HepG2 (cell line): ENCODE measurements around the gene ESPNL. TPM values are rescaled to one million over a fixed set of nuclear protein-coding genes. Genes with fewer than 3 reads are reported as not detected.

ENCODE experiments used
- CENPX ChIP-seq: sonication (generic); formaldehyde crosslinking; IDR thresholded peaks from 2 replicates; pipeline ENCODE4 v1.9.0; 2021; ENCODE audit warnings: mild to moderate bottlenecking, missing genetic modification reagents, moderate library complexity
- GABPA ChIP-seq, 2 experiments: IDR thresholded peaks; 2 replicates each; pipeline ENCODE4 v1.6.1; 2011 to 2016; ENCODE audit warnings: low read depth in 2 of 2, low read length in 1 of 2, missing biosample characterization in 1 of 2, missing genetic modification characterization in 1 of 2
- HOMEZ ChIP-seq: IDR thresholded peaks from 2 replicates; pipeline ENCODE4 v1.6.1; 2016; ENCODE audit warnings: low read depth
- MAFF ChIP-seq: IDR thresholded peaks from 2 replicates; pipeline ENCODE4 v1.6.1; 2011; ENCODE audit warnings: low read depth, low read length, improper control_type of control experiment
- NAIF1 ChIP-seq: sonication (generic); formaldehyde crosslinking; IDR thresholded peaks from 2 replicates; pipeline ENCODE4 v1.5.0; 2020; ENCODE audit warnings: mild to moderate bottlenecking, missing genetic modification reagents, borderline replicate concordance
- PHF5A ChIP-seq: IDR thresholded peaks from one replicate; pipeline ENCODE4 v1.6.1; 2018; ENCODE audit warnings: low read depth, missing genetic modification reagents; ENCODE audit not compliant: unreplicated experiment
- RBM22 ChIP-seq: fragments of 200-400 bp; formaldehyde crosslinking; optimal IDR thresholded peaks from 2 replicates; pipeline ENCODE3; 2017; ENCODE audit warnings: mild to moderate bottlenecking, low read length, moderate library complexity
- RCOR2 ChIP-seq: IDR thresholded peaks from 2 replicates; pipeline ENCODE4 v1.6.1; 2016; ENCODE audit warnings: missing biosample characterization, missing genetic modification reagents
- SIX4 ChIP-seq: sonication (generic); formaldehyde crosslinking; IDR thresholded peaks from 2 replicates; pipeline ENCODE4 v1.4.0; 2020; ENCODE audit warnings: missing genetic modification reagents
- STAG1 ChIP-seq: sonication (generic); formaldehyde crosslinking; IDR thresholded peaks from 2 replicates; pipeline ENCODE4 v1.4.0; 2020; ENCODE audit warnings: missing genetic modification reagents
- TEAD2 ChIP-seq: sonication (generic); formaldehyde crosslinking; IDR thresholded peaks from 2 replicates; pipeline ENCODE4 v1.9.0; 2021; ENCODE audit warnings: missing genetic modification reagents
- ZIK1 ChIP-seq: sonication (generic); formaldehyde crosslinking; IDR thresholded peaks from 2 replicates; pipeline ENCODE4 v1.5.0; 2020; ENCODE audit warnings: mild to moderate bottlenecking, low read depth, missing genetic modification reagents, borderline replicate concordance
- ZNF329 ChIP-seq: sonication (generic); formaldehyde crosslinking; IDR thresholded peaks from 2 replicates; pipeline ENCODE4 v1.9.0; 2021; ENCODE audit warnings: low read depth, mild to moderate bottlenecking, missing genetic modification reagents
- ZNF800 ChIP-seq: sonication (generic); formaldehyde crosslinking; IDR thresholded peaks from 2 replicates; pipeline ENCODE4 v1.4.0; 2020; ENCODE audit warnings: missing genetic modification reagents
- ZNF878 ChIP-seq: sonication (generic); formaldehyde crosslinking; IDR thresholded peaks from 2 replicates; pipeline ENCODE4 v1.8.1; 2023; ENCODE audit warnings: mild to moderate bottlenecking, missing genetic modification reagents, moderate library complexity
- ZSCAN22 ChIP-seq: sonication (generic); formaldehyde crosslinking; IDR thresholded peaks from 2 replicates; pipeline ENCODE4 v1.4.0; 2020; ENCODE audit warnings: mild to moderate bottlenecking, missing genetic modification reagents
- polyA plus RNA-seq, 8 experiments: library from polyadenylated mRNA; depleted of rRNA in 3 of 8; stranded (reverse) in 7 of 8; unstranded in 1 of 8; fragments of >200 nt; fragmentation: Illumina TruSeq in 4 of 8; extraction: Trizol in 4 of 8; gene quantifications; 2 replicates each; pipeline versions ENCODE4 v1.2.1 to v1.2.3, GENCODE V29; 2011 to 2016; ENCODE audit warnings: low read depth in 4 of 8, missing spikeins in 1 of 8, mixed read lengths in 1 of 8; ENCODE audit not compliant: insufficient read depth in 1 of 8
- total RNA-seq, 5 experiments: library from RNA; depleted of rRNA; stranded (reverse); fragments of >200 nt; fragmentation: Illumina TruSeq; extraction: Trizol; gene quantifications; 2 replicates each; pipeline ENCODE4 v1.2.3, GENCODE V29; 2016; ENCODE audit warnings: low read depth in 1 of 5
- TF ChIP-seq, protein P1 (sequence below): sonication (generic); formaldehyde crosslinking; IDR thresholded peaks from 2 replicates; pipeline ENCODE4 v1.9.0; 2021; ENCODE audit warnings: missing genetic modification reagents, mild to moderate bottlenecking, borderline replicate concordance
- TF ChIP-seq, protein P2 (sequence below): sonication (generic); formaldehyde crosslinking; conservative IDR thresholded peaks from 2 replicates; pipeline ENCODE4 v1.4.0; 2020; ENCODE audit warnings: missing genetic modification reagents
- TF ChIP-seq, protein P3 (sequence below): sonication (generic); formaldehyde crosslinking; IDR thresholded peaks from 2 replicates; pipeline ENCODE4 v1.9.0; 2022; ENCODE audit warnings: missing genetic modification reagents, mild to moderate bottlenecking, borderline replicate concordance
- TF ChIP-seq, protein P4 (sequence below): conservative IDR thresholded peaks from 2 replicates; pipeline ENCODE4 v1.6.1; 2018; ENCODE audit warnings: missing genetic modification reagents

ESPNL gene
- total and polyA plus RNA-seq, 2 of the 13 experiments (the other 11 are each of a cell fraction or from before 2014, with no cell fraction given): 0.45 to 0.80 TPM

DNA sequence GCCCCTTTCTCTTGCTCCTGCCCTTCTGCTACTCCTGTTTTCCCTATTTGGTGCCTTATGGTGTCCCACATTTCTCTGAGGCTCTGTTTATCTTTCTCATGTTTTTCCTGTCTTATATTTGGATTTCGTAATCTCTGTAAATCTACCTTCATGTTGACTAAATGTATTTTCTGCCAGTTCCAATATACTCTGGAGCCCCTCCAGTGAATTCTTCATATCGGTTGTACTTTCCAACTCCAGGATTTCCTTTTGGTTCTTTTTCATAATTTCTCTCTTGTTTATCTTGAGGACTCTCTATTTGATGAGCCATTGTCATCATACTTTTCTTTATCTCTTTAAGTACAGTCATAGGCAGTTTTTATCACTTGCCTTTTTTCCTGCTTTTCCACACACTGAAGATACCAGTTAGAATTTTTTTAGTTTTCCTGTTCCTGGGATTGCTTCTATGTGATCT lies 20.2 kb upstream of the ESPNL start (continued):
- peak; percentile 98 for TF ChIP-seq HOMEZ
- no peak for TF ChIP-seq CENPX (CRISPR knock-in tag)
- TF ChIP-seq ZNF878 (CRISPR knock-in tag): peak; percentile 87; the same call in 1 of the 2 replicates
- TF ChIP-seq ZNF329 (CRISPR knock-in tag): no peak
- TF ChIP-seq, protein P1, sequence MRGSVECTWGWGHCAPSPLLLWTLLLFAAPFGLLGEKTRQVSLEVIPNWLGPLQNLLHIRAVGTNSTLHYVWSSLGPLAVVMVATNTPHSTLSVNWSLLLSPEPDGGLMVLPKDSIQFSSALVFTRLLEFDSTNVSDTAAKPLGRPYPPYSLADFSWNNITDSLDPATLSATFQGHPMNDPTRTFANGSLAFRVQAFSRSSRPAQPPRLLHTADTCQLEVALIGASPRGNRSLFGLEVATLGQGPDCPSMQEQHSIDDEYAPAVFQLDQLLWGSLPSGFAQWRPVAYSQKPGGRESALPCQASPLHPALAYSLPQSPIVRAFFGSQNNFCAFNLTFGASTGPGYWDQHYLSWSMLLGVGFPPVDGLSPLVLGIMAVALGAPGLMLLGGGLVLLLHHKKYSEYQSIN (CRISPR knock-in tag): no peak
- peak; percentile 97 for TF ChIP-seq RCOR2
- TF ChIP-seq PHF5A (CRISPR knock-in tag): peak; percentile 90
- TF ChIP-seq GABPA (IDR thresholded peaks at IDR 0.05; ENCODE audit: low read depth, low read length): no peak
- peak; percentile 72 for TF ChIP-seq GABPA (CRISPR knock-in tag; IDR thresholded peaks at IDR 0.05; ENCODE audit: low read depth)
- no peak for TF ChIP-seq TEAD2 (CRISPR knock-in tag)
- peak; percentile 21; the same call in 1 of the 2 replicates for TF ChIP-seq STAG1
- peak; percentile 86; the same call in 1 of the 2 replicates for TF ChIP-seq ZNF800 (CRISPR knock-in tag)
- no peak for TF ChIP-seq NAIF1 (CRISPR knock-in tag)
- TF ChIP-seq, protein P2, sequence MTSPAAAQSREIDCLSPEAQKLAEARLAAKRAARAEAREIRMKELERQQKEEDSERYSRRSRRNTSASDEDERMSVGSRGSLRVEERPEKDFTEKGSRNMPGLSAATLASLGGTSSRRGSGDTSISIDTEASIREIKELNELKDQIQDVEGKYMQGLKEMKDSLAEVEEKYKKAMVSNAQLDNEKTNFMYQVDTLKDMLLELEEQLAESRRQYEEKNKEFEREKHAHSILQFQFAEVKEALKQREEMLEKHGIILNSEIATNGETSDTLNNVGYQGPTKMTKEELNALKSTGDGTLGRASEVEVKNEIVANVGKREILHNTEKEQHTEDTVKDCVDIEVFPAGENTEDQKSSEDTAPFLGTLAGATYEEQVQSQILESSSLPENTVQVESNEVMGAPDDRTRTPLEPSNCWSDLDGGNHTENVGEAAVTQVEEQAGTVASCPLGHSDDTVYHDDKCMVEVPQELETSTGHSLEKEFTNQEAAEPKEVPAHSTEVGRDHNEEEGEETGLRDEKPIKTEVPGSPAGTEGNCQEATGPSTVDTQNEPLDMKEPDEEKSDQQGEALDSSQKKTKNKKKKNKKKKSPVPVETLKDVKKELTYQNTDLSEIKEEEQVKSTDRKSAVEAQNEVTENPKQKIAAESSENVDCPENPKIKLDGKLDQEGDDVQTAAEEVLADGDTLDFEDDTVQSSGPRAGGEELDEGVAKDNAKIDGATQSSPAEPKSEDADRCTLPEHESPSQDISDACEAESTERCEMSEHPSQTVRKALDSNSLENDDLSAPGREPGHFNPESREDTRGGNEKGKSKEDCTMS (CRISPR knock-in tag): 0 out of 2 replicates have a peak, but pooled peaks have one; percentile 50
- TF ChIP-seq RBM22: no peak
- TF ChIP-seq SIX4: peak; percentile 91
- no peak for TF ChIP-seq ZIK1
- TF ChIP-seq, protein P3, sequence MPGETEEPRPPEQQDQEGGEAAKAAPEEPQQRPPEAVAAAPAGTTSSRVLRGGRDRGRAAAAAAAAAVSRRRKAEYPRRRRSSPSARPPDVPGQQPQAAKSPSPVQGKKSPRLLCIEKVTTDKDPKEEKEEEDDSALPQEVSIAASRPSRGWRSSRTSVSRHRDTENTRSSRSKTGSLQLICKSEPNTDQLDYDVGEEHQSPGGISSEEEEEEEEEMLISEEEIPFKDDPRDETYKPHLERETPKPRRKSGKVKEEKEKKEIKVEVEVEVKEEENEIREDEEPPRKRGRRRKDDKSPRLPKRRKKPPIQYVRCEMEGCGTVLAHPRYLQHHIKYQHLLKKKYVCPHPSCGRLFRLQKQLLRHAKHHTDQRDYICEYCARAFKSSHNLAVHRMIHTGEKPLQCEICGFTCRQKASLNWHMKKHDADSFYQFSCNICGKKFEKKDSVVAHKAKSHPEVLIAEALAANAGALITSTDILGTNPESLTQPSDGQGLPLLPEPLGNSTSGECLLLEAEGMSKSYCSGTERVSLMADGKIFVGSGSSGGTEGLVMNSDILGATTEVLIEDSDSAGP: no peak
- TF ChIP-seq ZSCAN22 (CRISPR knock-in tag): 0 out of 2 replicates have a peak, but pooled peaks have one; percentile 31
- TF ChIP-seq, protein P4, sequence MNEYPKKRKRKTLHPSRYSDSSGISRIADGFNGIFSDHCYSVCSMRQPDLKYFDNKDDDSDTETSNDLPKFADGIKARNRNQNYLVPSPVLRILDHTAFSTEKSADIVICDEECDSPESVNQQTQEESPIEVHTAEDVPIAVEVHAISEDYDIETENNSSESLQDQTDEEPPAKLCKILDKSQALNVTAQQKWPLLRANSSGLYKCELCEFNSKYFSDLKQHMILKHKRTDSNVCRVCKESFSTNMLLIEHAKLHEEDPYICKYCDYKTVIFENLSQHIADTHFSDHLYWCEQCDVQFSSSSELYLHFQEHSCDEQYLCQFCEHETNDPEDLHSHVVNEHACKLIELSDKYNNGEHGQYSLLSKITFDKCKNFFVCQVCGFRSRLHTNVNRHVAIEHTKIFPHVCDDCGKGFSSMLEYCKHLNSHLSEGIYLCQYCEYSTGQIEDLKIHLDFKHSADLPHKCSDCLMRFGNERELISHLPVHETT (CRISPR knock-in tag): peak; percentile 81
- TF ChIP-seq MAFF: no peak
